Activated T-cell treated with anti-CD3 and anti-CD28 coated beads for 24 hours (primary cell): Measurements from ENCODE around the gene OR1I1.
A peak's percentile ranks its signal among the peaks of the same experiment; 100 is the strongest.
"Not testable (repeated sequence)": the region's sequence is repeated elsewhere in the genome, so short reads cannot be mapped to it uniquely, and the experiment has no call there.

Source experiments
- DNase-seq: peaks from one replicate; pipeline ENCODE4 v3.0.0-alpha.2; 2020; ENCODE audit warnings: low read depth

OR1I1 gene

DNA sequence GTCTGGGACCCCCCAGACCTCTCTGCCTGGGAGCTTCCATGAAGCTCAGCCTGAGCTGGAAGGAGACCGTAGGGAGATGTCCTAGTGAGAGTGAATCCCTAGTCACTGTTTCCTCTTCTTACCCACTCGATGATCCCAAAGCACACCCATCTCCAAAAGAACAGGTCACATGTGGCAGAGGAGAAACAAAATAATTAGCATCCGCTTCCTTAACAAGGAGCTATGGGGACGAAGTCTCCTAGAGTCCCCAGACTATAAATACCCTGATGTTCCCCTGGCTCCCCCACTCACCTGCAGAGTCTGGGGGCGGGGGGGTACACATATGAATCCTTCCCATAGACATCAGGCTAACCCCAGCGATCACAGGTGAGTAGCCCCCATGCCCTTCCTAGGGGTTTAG, at the start of gene OR1I1:
Gene OR1I1, plus strand, starts transcription at position 301 of the 400 bp plus-strand sequence. CDS start 4,855 bp downstream, outside the sequence.
- DNase-seq, result no peak

DNA sequence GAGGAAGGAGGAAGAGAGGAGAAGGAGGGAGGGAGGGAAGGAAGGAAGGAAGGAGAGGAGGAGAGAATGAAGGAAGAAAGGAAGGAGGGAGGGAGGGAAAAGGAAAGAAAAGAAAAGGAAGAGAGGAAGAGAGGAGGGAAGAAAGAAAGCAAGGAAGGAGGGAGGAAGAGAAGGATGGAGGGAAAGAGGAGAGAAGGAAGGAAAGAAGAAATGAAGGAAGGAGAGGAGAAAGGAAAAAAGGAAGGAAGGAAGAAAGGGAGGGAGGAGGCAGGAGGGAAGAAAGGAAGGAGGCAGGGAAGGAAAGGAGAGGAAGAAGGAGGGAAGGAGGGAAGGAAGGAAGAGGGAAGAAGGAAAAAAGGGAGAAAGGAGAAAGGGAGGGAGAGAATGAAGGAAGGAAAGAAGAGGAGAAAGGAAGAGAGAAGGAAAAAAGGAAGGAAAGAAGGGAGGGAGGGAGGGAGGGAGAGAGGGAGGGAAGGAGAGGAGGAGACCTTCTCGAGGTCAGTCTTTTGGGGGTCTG, 46.2 kb upstream of the OR1I1 start:
- DNase-seq, result no peak

DNA sequence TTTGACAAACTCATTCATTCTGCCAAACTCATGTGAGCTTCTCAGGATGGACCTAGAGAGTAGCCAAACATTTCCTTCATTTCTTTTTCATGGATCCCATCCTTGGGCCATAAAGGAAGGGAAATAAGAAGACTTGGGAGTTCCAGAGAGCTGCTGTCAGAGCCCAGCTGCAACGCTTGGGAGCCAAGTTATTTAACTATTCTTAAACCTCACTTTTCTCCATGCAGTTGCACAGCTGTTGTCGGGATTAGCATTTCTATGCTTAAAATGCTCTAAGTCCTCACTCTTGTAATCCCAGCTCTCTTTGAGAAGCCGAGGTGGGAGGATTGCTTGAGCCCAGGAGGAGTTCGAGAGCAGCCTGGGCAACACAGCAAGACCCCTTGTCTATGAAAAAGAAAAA, 44.4 kb upstream of the OR1I1 start:
- DNase-seq, result no peak

- DNase-seq, result no peak
These were observed 43.7 kb upstream of the OR1I1 start for GRCh38 chr19:15038294-15038693.

GRCh38 chr19:15042003-15042402, 40.0 kb upstream of the OR1I1 start:
- no peak for DNase-seq

DNA sequence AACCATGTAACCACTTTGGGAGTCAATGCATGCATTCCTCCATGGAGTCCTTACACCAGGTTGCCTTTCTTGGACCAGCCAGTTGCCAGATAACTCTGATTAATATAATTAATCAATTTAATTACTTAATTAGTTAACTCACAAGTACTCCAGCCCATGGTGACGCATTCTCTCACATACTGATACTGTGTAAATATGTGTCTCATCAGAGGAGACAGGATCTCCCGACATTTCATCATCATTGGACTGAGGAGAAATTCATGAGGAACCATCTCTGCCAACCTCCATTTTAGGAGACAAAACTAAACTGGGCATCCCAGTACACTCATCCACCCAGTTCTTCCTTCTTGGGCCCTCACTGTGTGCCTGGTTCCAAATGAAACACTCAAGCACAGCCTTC, 39.2 kb upstream of the OR1I1 start:
- DNase-seq, result no peak

GRCh38 chr19:15045506-15045905, 36.5 kb upstream of the OR1I1 start:
- DNase-seq, result no peak

- no peak for DNase-seq
These were observed 34.3 kb upstream of the OR1I1 start for GRCh38 chr19:15047680-15048079.

DNA sequence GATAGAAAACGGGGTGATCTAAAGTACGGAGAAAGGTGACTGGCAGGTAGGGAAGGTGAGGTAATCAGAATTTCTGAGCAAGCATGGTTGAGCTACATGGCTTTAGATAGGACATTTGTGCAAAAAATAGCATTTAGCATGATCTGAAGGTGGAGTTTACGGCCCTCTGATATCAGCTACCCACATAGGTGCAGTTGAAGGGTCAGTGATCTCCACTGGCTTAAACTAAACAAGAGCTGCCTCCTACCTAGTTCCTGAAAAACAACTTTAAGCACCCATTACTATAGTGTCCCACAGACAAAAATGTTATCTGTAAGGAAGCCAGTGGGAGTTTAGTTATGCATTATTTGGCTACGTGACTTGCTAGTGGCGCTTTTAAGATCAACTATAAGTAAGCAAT, 33.9 kb upstream of the OR1I1 start:
- no peak for DNase-seq

DNA sequence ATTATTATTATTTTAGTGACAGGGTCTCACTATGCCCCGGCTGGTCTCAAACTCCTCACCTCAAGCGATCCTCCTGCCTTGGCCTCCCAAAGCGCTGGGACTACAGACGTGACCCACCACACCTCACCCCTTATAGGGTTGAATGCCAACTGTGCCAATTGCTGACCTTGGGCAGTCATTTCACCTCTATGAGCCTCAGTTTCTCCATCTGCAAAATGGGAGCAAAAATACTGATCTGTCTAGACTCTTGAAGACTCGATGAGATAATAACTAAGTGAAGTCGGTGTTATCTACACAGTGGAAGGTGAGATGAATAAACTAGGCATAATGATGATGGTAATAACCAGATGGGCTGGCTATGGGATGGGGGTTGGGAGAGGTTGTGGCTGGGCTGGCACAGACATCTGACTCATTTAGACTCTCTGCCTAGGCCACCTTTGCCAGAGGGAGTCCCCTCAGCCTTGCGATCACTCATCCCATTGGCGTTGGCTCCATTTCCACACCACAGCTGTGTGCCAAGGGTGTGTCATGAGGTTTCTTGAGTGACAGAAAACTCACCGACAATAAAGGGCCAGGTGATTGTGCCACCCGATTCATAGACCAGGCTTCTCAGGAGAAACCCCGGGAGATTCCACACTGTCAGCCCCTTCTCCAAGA, 33.0 kb upstream of the OR1I1 start, which contains the start of gene CASP14:
Gene CASP14, plus strand, starts transcription at position 596 of the 657 bp plus-strand sequence. CDS start 2,772 bp downstream, outside the sequence.
- DNase-seq, result no peak

GRCh38 chr19:15050639-15051038, 31.4 kb upstream of the OR1I1 start:
- no peak for DNase-seq

GRCh38 chr19:15062036-15062435, 20.0 kb upstream of the OR1I1 start:
- no peak for DNase-seq

DNA sequence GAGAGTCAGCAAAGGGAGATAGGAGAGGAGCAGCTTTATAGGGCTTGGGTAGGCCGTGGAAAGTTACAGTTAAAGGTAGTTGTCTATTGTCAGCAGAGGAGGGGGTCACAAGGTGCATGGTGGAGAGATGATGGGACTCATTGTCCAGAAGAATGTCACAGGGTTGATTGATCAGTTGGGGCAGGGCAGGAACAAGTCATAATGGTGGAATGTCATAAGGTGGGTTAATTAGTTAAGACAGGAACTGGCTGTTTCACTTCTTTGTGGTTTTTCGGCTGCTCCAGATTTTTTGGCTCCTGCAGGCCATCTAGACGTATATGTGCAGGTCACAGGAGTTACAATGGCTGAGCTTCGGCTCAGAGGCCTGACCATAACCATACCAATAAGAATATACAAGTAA, 11.6 kb upstream of the OR1I1 start:
- DNase-seq, result not testable (repeated sequence)

- no peak for DNase-seq
These were observed 8.9 kb upstream of the OR1I1 start for GRCh38 chr19:15072930-15073647.

DNA sequence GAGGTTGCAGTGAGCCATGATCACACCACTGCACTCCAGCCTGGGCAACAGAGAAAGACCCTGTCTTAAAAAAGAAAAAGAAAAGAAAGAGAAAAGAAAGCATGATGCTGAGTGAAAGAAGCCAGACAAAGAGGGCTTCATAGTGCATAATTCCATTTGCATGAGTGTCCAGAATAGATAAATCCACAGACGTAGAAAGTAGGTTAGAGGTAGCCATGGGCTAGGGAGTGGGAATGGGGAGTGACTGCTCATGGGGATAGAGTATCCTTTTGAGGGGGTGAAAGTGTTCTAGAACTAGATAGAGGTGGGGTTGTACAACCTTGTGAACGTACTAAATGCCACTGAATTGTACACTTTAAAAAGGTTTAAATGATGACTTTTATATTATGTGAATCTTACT, 7.6 kb upstream of the OR1I1 start:
- no peak for DNase-seq

- DNase-seq, result no peak
These were observed 6.2 kb upstream of the OR1I1 start for GRCh38 chr19:15075806-15076205.

GRCh38 chr19:15080002-15080401, 2.0 kb upstream of the OR1I1 start:
- not testable (repeated sequence) for DNase-seq

GRCh38 chr19:15087182-15087581, 5.2 kb downstream of the OR1I1 start:
- DNase-seq, result no peak

- DNase-seq, result peak; percentile 37
These were observed 10.1 kb downstream of the OR1I1 start for GRCh38 chr19:15091918-15092753.

GRCh38 chr19:15093001-15093400, 11.0 kb downstream of the OR1I1 start:
- no peak for DNase-seq

GRCh38 chr19:15096223-15096622, 14.2 kb downstream of the OR1I1 start:
- no peak for DNase-seq

DNA sequence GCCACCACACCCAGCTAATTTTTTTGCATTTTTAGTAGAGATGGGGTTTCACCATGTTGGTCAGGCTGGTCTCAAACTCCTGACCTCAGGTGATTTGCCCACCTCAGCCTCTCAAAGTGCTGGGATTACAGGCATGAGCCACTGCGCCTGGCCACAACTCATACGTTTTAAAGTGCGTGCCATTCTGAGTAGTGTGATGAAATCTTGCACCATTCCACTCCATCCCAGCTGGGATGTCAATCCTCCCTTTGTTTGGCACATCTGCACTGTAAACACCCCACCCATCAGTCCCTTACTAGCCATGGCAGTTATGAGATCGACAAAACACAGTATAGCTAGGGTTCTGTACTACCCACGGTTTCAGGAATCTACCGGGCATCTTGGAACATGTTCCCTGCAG, 16.0 kb downstream of the OR1I1 start:
- DNase-seq, result not testable (repeated sequence)
